NB4 (cell line): ENCODE data around the gene DHX34.

ENCODE experiments used
- MYC ChIP-seq: IDR thresholded peaks from 2 replicates; pipeline ENCODE4 v1.6.1; 2011; ENCODE audit warnings: low read depth, low read length
- TF ChIP-seq, protein P1 (sequence below): IDR thresholded peaks from one replicate; pipeline ENCODE4 v1.5.1; 2012; ENCODE audit warnings: low read depth, low read length

DNA sequence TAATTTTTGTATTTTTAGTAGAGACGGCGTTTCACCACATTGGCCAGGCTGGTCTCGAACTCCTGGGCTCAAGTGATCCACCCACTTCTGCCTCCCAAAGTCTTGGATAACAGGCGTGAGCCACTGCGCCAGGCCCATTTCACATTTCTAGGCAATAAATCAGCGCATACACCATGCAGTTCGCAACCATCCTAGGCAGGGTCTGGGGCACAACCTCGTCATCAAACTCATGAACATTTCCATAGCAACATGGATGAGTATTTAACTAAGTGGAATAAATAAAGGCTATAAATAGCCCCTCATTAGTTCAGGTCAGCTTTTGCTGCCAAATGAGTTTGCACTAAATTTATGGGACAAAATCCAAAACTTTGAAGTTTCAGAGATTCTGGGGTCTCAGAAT lies 62.0 kb downstream of the DHX34 start:
- TF ChIP-seq, protein P1, sequence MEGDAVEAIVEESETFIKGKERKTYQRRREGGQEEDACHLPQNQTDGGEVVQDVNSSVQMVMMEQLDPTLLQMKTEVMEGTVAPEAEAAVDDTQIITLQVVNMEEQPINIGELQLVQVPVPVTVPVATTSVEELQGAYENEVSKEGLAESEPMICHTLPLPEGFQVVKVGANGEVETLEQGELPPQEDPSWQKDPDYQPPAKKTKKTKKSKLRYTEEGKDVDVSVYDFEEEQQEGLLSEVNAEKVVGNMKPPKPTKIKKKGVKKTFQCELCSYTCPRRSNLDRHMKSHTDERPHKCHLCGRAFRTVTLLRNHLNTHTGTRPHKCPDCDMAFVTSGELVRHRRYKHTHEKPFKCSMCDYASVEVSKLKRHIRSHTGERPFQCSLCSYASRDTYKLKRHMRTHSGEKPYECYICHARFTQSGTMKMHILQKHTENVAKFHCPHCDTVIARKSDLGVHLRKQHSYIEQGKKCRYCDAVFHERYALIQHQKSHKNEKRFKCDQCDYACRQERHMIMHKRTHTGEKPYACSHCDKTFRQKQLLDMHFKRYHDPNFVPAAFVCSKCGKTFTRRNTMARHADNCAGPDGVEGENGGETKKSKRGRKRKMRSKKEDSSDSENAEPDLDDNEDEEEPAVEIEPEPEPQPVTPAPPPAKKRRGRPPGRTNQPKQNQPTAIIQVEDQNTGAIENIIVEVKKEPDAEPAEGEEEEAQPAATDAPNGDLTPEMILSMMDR = no peak
- TF ChIP-seq MYC = no peak
